Measurements from ENCODE around the gene MEAK7. TPM values are rescaled to one million over a fixed set of nuclear protein-coding genes. Genes with fewer than 3 reads are reported as not detected.

MEAK7 gene
- total and polyA plus RNA-seq, 5 donors from 2014 or later, result 5.8 to 11.9 (median 7.9) TPM

- ATAC-seq (ENCODE audit: low read depth in 2 of 2) (no peak), DNase-seq (no peak)
- Histone ChIP-seq H3K36me3 (ENCODE audit: control insufficient read depth, insufficient read depth, low read length) (peaks cover 10% of the 10 kb centered on the region), H3K27me3 (ENCODE audit: control insufficient read depth, insufficient read depth, low read length) (no peaks in the 10 kb centered on the region), H3K4me3 (ENCODE audit: low read depth, low read length) (no peak overlapping the region), H3K4me1 (ENCODE audit: control insufficient read depth, insufficient read depth, low read length, poor library complexity, severe bottlenecking) (peaks cover 31% of the 10 kb centered on the region), H3K27ac (ENCODE audit: insufficient read depth, low read length, poor library complexity, severe bottlenecking) (no peak overlapping the region), H3K9me3 (ENCODE audit: control insufficient read depth in 2 of 2, low read length in 2 of 2) (no peaks in the 10 kb centered on the region)
- H3K4me3 Mint-ChIP-seq, result peak overlapping the region in 1 of 4 donors; percentile 61
- no peaks in the 10 kb centered on the region for H3K9me3 Mint-ChIP-seq
- H3K36me3 Mint-ChIP-seq, result peaks cover 9% of the 10 kb centered on the region
- H3K27ac Mint-ChIP-seq, result no peak overlapping the region
- H3K4me1 Mint-ChIP-seq, result peaks cover 5 to 46% (median 25%) of the 10 kb centered on the region in 4 donors
- no peaks in the 10 kb centered on the region for H3K27me3 Mint-ChIP-seq
These were observed 2.4 kb downstream of the MEAK7 start for GRCh38 chr16:84502075-84502474.

GRCh38 chr16:84501077-84501735 lies 3.3 kb downstream of the MEAK7 start:
- peaks cover 15% of the 10 kb centered on the region for H3K36me3 Mint-ChIP-seq
- H3K27ac Mint-ChIP-seq, result peak overlapping the region in 1 of 3 donors; percentile 56
- H3K27me3 ChIP-seq (ENCODE audit: control insufficient read depth, insufficient read depth, low read length), result no peaks in the 10 kb centered on the region
- H3K36me3 ChIP-seq (ENCODE audit: control insufficient read depth, insufficient read depth, low read length), result peaks cover 18% of the 10 kb centered on the region
- H3K9me3 Mint-ChIP-seq, result no peaks in the 10 kb centered on the region
- no peak overlapping the region for H3K4me3 ChIP-seq (ENCODE audit: low read depth, low read length)
- peak overlapping the region in 2 of 4 donors; percentile 25 to 74 for H3K4me3 Mint-ChIP-seq
- no peaks in the 10 kb centered on the region for H3K27me3 Mint-ChIP-seq
- H3K27ac ChIP-seq (ENCODE audit: insufficient read depth, low read length, poor library complexity, severe bottlenecking), result no peak overlapping the region
- H3K4me1 Mint-ChIP-seq, result peaks cover 4 to 37% (median 22%) of the 10 kb centered on the region in 4 donors
- no peaks in the 10 kb centered on the region for H3K9me3 ChIP-seq (ENCODE audit: control insufficient read depth in 2 of 2, low read length in 2 of 2)
- ATAC-seq (ENCODE audit: low read depth in 2 of 2), result no peak
- no peak for DNase-seq
- H3K4me1 ChIP-seq (ENCODE audit: control insufficient read depth, insufficient read depth, low read length, poor library complexity, severe bottlenecking), result peaks cover 26% of the 10 kb centered on the region

- no peak overlapping the region for H3K27ac Mint-ChIP-seq
- H3K27me3 ChIP-seq (ENCODE audit: control insufficient read depth, insufficient read depth, low read length), result no peaks in the 10 kb centered on the region
- no peak overlapping the region for H3K4me3 ChIP-seq (ENCODE audit: low read depth, low read length)
- no peaks in the 10 kb centered on the region for H3K27me3 Mint-ChIP-seq
- H3K4me1 ChIP-seq (ENCODE audit: control insufficient read depth, insufficient read depth, low read length, poor library complexity, severe bottlenecking), result peaks cover 19% of the 10 kb centered on the region
- peaks cover 20% of the 10 kb centered on the region for H3K36me3 Mint-ChIP-seq
- H3K27ac ChIP-seq (ENCODE audit: insufficient read depth, low read length, poor library complexity, severe bottlenecking), result no peak overlapping the region
- peaks cover 4 to 31% (median 18%) of the 10 kb centered on the region in 4 donors for H3K4me1 Mint-ChIP-seq
- no peaks in the 10 kb centered on the region for H3K9me3 Mint-ChIP-seq
- no peak for ATAC-seq (ENCODE audit: low read depth in 2 of 2)
- H3K36me3 ChIP-seq (ENCODE audit: control insufficient read depth, insufficient read depth, low read length), result peaks cover 24% of the 10 kb centered on the region
- peak overlapping the region in 2 of 4 donors; percentile 64 to 74 for H3K4me3 Mint-ChIP-seq
- no peaks in the 10 kb centered on the region for H3K9me3 ChIP-seq (ENCODE audit: control insufficient read depth in 2 of 2, low read length in 2 of 2)
- DNase-seq, result no peak
These were observed 3.9 kb downstream of the MEAK7 start for GRCh38 chr16:84500531-84500930.

GRCh38 chr16:84499638-84500037 lies 4.8 kb downstream of the MEAK7 start:
- Mint-ChIP-seq H3K36me3 (peaks cover 29% of the 10 kb centered on the region), H3K4me1 (peaks cover 4 to 22% (median 12%) of the 10 kb centered on the region in 4 donors), H3K9me3 (no peaks in the 10 kb centered on the region), H3K27ac (no peak overlapping the region), H3K27me3 (no peaks in the 10 kb centered on the region), H3K4me3 (peak overlapping the region in 1 of 4 donors; percentile 64)
- H3K27me3 ChIP-seq (ENCODE audit: control insufficient read depth, insufficient read depth, low read length), result no peaks in the 10 kb centered on the region
- peaks cover 10% of the 10 kb centered on the region for H3K4me1 ChIP-seq (ENCODE audit: control insufficient read depth, insufficient read depth, low read length, poor library complexity, severe bottlenecking)
- peaks cover 33% of the 10 kb centered on the region for H3K36me3 ChIP-seq (ENCODE audit: control insufficient read depth, insufficient read depth, low read length)
- DNase-seq (no peak), ATAC-seq (ENCODE audit: low read depth in 2 of 2) (no peak)
- H3K27ac ChIP-seq (ENCODE audit: insufficient read depth, low read length, poor library complexity, severe bottlenecking), result no peak overlapping the region
- H3K4me3 ChIP-seq (ENCODE audit: low read depth, low read length), result no peak overlapping the region
- H3K9me3 ChIP-seq (ENCODE audit: control insufficient read depth in 2 of 2, low read length in 2 of 2), result no peaks in the 10 kb centered on the region

GRCh38 chr16:84498859-84499620 lies 5.4 kb downstream of the MEAK7 start:
- H3K9me3 ChIP-seq (ENCODE audit: control insufficient read depth in 2 of 2, low read length in 2 of 2), result peaks cover 0 to under 1% of the 10 kb centered on the region in 2 experiments
- Mint-ChIP-seq H3K4me3 (no peak overlapping the region), H3K27me3 (no peaks in the 10 kb centered on the region), H3K27ac (no peak overlapping the region), H3K9me3 (peaks cover 0 to 3% (median 0%) of the 10 kb centered on the region in 7 donors), H3K4me1 (peaks cover 4 to 18% (median 11%) of the 10 kb centered on the region in 4 donors), H3K36me3 (peaks cover 35% of the 10 kb centered on the region)
- ATAC-seq (ENCODE audit: low read depth in 2 of 2) (no peak), DNase-seq (no peak)
- H3K4me3 ChIP-seq (ENCODE audit: low read depth, low read length), result no peak overlapping the region
- no peaks in the 10 kb centered on the region for H3K27me3 ChIP-seq (ENCODE audit: control insufficient read depth, insufficient read depth, low read length)
- H3K4me1 ChIP-seq (ENCODE audit: control insufficient read depth, insufficient read depth, low read length, poor library complexity, severe bottlenecking), result peaks cover 6% of the 10 kb centered on the region
- H3K27ac ChIP-seq (ENCODE audit: insufficient read depth, low read length, poor library complexity, severe bottlenecking), result no peak overlapping the region
- H3K36me3 ChIP-seq (ENCODE audit: control insufficient read depth, insufficient read depth, low read length), result peaks cover 39% of the 10 kb centered on the region

GRCh38 chr16:84498223-84498610 lies 6.2 kb downstream of the MEAK7 start:
- H3K4me3 Mint-ChIP-seq, result no peak overlapping the region
- H3K27me3 Mint-ChIP-seq, result no peaks in the 10 kb centered on the region
- peaks cover 0 to 5% (median under 1%) of the 10 kb centered on the region in 7 donors for H3K9me3 Mint-ChIP-seq
- H3K27ac ChIP-seq (ENCODE audit: insufficient read depth, low read length, poor library complexity, severe bottlenecking), result no peak overlapping the region
- H3K27me3 ChIP-seq (ENCODE audit: control insufficient read depth, insufficient read depth, low read length), result no peaks in the 10 kb centered on the region
- peaks cover 5 to 9% of the 10 kb centered on the region in 2 experiments for H3K9me3 ChIP-seq (ENCODE audit: control insufficient read depth in 2 of 2, low read length in 2 of 2)
- no peak for DNase-seq
- ATAC-seq (ENCODE audit: low read depth in 2 of 2), result no peak
- no peak overlapping the region for H3K4me3 ChIP-seq (ENCODE audit: low read depth, low read length)
- H3K36me3 ChIP-seq (ENCODE audit: control insufficient read depth, insufficient read depth, low read length), result peaks cover 47% of the 10 kb centered on the region
- H3K4me1 Mint-ChIP-seq, result peaks cover 2 to 12% (median 7%) of the 10 kb centered on the region in 4 donors
- no peak overlapping the region for H3K27ac Mint-ChIP-seq
- H3K36me3 Mint-ChIP-seq, result peaks cover 36% of the 10 kb centered on the region
- no peaks in the 10 kb centered on the region for H3K4me1 ChIP-seq (ENCODE audit: control insufficient read depth, insufficient read depth, low read length, poor library complexity, severe bottlenecking)

GRCh38 chr16:84497418-84498222 lies 6.8 kb downstream of the MEAK7 start:
- peaks cover 10 to 13% of the 10 kb centered on the region in 2 experiments for H3K9me3 ChIP-seq (ENCODE audit: control insufficient read depth in 2 of 2, low read length in 2 of 2)
- Mint-ChIP-seq H3K27me3 (no peaks in the 10 kb centered on the region), H3K9me3 (peaks cover 0 to 9% (median 4%) of the 10 kb centered on the region in 7 donors), H3K4me1 (peaks cover 0 to 6% (median 4%) of the 10 kb centered on the region in 4 donors), H3K36me3 (peaks cover 41% of the 10 kb centered on the region), H3K27ac (no peak overlapping the region), H3K4me3 (no peak overlapping the region)
- H3K4me3 ChIP-seq (ENCODE audit: low read depth, low read length), result no peak overlapping the region
- DNase-seq, result no peak
- peaks cover 53% of the 10 kb centered on the region for H3K36me3 ChIP-seq (ENCODE audit: control insufficient read depth, insufficient read depth, low read length)
- H3K4me1 ChIP-seq (ENCODE audit: control insufficient read depth, insufficient read depth, low read length, poor library complexity, severe bottlenecking), result no peaks in the 10 kb centered on the region
- H3K27ac ChIP-seq (ENCODE audit: insufficient read depth, low read length, poor library complexity, severe bottlenecking), result no peak overlapping the region
- no peaks in the 10 kb centered on the region for H3K27me3 ChIP-seq (ENCODE audit: control insufficient read depth, insufficient read depth, low read length)
- no peak for ATAC-seq (ENCODE audit: low read depth in 2 of 2)
